RPMI8226 (cell line): ENCODE data around the gene CCDC107.

Experiments
- DNase-seq: peaks from one replicate; pipeline ENCODE4 v3.0.0-alpha.2; 2015

CCDC107 gene

DNA sequence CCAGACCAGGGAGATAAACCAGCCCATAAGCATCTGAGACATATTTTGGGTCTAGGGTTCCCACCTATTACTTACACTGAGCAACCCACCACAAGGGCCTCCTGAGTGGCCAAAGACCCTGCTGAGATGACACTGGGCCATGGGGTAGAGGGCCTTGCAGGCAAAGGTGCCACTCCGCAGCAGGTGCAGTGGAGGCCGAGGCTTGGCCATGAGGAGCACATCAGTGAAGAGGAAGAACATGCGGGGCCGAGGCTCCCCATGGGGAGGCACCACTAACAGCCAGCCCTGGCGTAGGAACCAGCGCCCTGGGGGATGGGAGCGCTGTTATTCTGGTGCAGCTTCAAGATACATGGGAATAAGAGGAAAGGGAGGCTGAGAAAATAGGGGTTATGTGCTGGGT lies 4.3 kb downstream of the CCDC107 start:
- no peak for DNase-seq

- DNase-seq = peak; percentile 89
These were observed 6.7 kb downstream of the CCDC107 start, which contains the start of gene ARHGEF39 for GRCh38 chr9:35664531-35665470. TSS of gene ARHGEF39 (minus strand) at chr9:35665195. CDS start at chr9:35665169, 26 bp downstream.

- DNase-seq = no peak
These were observed 7.4 kb downstream of the CCDC107 start for GRCh38 chr9:35665471-35665818.

GRCh38 chr9:35666045-35666444 lies 8.0 kb downstream of the CCDC107 start:
- DNase-seq = no peak

DNA sequence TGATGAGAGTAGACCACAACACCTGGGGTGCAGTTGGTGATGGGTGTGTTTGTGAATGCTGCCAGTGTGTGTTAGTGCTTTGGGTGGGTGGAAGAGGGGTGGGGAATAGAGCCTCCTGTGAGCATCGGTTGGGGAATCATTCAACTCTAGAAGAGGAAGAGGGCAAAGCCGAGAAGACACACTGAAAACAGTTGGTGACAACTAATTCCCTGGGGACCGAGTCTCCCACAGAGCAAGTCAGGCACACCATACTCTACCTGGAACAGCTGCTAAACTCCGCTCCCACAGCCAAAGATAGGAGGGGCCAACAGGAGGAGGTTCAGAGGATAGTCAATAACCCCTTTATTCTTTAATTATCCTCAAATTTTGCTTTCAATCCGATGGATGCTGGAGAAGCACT lies 8.5 kb downstream of the CCDC107 start:
- no peak for DNase-seq

DNA sequence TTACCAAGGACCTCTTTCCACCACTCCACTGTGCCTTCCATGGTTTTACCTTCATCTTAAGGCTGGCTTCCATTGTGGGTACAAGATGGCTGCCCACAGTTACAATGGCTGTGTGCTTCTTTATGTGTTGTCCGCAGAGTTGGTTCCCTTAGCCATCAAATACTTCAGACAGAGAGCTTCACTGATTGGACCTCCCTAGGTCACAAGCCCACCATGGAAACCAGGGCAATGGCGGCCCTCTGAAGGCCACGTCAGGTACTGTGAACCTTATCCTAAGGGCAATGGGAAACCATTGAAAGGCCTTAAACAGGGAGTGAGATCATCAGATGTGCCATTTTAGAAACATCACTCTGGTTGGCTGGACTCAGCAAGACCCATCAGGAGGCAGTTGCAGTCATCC lies 9.8 kb downstream of the CCDC107 start:
- no peak for DNase-seq

- DNase-seq = no peak
These were observed 11.4 kb downstream of the CCDC107 start for GRCh38 chr9:35669331-35670145.

DNA sequence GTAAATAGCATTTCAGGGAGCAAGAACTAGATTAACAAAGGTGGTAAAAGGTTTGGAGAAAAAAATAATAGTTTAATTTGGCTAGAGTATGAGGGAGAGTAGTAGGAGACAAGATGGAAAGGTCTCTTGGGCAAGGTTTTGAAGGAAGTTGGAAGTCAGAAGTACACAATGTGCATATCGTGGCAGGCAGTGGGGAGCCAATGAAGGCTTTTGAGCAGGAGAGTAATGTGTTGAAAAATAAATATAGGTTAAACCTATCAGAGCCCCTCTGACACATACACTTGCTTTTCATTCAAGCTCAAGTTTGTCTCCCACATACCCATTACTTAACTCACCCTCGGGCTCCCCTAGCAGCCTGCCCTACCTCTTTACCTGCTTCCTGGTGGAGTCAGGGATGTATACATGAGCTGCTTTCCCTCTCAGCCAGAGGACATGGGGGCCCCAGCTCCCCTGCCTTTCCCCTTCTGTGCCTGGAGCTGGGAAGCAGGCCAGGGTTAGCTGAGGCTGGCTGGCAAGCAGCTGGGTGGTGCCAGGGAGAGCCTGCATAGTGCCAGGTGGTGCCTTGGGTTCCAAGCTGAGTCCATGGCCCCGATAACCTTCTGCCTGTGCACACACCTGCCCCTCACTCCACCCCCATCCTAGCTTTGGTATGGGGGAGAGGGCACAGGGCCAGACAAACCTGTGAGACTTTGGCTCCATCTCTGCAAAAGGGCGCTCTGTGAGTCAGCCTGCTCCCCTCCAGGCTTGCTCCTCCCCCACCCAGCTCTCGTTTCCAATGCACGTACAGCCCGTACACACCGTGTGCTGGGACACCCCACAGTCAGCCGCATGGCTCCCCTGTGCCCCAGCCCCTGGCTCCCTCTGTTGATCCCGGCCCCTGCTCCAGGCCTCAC lies 15.3 kb downstream of the CCDC107 start, which contains the start of gene CA9:
Gene CA9 (plus strand): TSS at position 797 of the 893 bp plus-strand sequence. CDS start 32 bp downstream, at position 829.
- DNase-seq = peak; percentile 55

DNA sequence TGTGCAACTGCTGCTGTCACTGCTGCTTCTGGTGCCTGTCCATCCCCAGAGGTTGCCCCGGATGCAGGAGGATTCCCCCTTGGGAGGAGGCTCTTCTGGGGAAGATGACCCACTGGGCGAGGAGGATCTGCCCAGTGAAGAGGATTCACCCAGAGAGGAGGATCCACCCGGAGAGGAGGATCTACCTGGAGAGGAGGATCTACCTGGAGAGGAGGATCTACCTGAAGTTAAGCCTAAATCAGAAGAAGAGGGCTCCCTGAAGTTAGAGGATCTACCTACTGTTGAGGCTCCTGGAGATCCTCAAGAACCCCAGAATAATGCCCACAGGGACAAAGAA lies 15.9 kb downstream of the CCDC107 start:
- DNase-seq = no peak

GRCh38 chr9:35675204-35675603 lies 17.1 kb downstream of the CCDC107 start:
- DNase-seq = no peak

- no peak for DNase-seq
These were observed 17.8 kb downstream of the CCDC107 start for GRCh38 chr9:35675732-35676392.

GRCh38 chr9:35679091-35679490 lies 21.0 kb downstream of the CCDC107 start:
- DNase-seq = no peak

GRCh38 chr9:35679766-35680330 lies 21.8 kb downstream of the CCDC107 start:
- DNase-seq = no peak

DNA sequence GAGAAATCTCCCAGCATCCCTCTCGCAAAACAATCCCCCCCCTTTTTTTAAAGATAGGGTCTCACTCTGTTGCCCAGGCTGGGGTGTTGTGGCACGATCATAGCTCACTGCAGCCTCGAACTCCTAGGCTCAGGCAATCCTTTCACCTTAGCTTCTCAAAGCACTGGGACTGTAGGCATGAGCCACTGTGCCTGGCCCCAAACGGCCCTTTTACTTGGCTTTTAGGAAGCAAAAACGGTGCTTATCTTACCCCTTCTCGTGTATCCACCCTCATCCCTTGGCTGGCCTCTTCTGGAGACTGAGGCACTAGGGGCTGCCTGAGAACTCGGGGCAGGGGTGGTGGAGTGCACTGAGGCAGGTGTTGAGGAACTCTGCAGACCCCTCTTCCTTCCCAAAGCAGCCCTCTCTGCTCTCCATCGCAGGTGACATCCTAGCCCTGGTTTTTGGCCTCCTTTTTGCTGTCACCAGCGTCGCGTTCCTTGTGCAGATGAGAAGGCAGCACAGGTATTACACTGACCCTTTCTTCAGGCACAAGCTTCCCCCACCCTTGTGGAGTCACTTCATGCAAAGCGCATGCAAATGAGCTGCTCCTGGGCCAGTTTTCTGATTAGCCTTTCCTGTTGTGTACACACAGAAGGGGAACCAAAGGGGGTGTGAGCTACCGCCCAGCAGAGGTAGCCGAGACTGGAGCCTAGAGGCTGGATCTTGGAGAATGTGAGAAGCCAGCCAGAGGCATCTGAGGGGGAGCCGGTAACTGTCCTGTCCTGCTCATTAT lies 22.4 kb downstream of the CCDC107 start:
- DNase-seq = no peak

DNA sequence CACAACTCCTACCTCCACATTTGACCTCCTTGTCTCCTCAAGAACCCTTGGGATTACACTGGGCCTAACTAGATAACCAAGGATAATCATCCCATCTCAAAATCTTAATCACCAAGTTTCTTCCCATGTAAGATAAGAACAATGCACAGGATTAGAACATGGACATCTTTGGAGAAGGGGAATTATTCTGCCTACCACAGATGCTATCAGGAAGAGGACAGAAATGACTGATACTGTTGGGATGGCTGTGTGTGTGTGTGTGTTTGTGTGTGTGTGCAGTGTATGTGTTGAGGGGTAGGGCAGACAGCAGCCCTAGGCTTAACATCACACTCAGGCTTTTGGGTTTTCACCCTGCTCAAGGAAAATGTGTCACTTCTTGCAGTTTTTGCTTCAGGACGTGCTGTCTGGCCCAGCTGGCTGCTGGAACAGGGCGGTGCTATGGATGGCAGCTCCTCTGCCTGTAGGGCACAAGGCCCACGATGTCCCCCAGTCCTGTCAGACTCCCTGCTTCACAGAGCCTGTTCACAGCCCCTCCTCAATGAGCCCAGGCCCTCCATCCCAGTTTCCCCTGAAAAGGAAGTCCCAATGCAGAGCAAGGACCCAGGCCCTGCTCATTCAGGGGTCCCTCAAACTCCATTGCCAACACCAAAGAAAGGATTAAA lies 23.4 kb downstream of the CCDC107 start:
- DNase-seq = no peak

DNA sequence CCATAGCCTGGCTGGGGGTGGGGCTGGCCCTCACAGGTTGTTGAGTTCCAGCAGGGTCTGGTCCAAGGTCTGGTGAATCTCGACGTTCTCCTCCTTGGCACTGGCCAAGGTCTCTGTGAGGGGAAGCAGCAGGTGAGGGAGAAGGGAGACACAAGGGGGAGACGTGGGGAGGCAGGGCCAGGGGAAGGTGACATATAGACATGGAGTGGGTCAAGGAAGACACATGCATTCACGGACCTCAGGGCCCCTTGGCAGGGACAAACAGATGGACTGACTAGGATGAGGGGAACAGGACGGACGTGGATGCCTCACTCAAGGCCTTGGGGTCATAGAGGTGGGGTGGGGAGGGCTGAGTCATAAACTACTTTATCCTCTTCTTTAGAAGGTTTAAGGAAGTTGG lies 24.0 kb downstream of the CCDC107 start:
- no peak for DNase-seq

DNA sequence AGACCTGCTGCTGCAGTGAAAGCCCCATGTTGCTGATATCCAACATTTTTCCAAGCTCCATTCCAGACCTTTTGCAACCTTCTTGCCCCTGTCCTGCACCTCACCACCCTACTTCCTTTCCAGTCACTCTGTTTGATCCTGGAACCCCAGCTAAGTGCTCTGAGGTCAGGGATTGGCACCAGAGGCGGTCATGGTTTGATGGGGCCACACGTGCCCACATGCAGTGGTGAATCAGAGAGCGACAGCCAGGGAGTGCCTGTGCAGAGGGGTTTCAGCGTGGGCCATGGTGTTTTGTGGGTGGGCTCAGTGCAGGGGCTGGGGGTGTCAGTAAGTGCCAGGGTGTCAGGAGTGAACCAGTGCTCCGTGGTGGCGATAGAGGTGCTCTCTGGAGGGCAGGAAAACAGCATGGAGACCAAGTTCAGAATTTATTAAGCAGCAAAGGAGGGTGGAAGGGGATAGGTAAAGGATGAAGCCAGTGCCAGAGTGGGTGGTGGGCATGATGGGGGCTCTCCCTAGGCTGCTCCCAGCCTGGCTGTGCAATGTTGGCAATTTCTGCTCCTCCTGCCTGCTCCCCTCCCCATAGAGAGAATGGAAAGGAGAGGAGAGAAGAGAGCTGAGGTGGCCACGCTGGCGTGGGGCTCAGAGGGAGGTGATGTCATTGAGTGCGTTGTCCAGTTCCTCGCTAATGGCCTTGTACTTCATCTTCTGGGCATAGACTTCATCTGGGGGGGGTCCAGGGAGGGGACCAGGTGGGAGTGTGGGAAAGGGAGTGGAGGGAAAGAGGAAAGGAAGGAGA lies 24.6 kb downstream of the CCDC107 start:
- no peak for DNase-seq

DNA sequence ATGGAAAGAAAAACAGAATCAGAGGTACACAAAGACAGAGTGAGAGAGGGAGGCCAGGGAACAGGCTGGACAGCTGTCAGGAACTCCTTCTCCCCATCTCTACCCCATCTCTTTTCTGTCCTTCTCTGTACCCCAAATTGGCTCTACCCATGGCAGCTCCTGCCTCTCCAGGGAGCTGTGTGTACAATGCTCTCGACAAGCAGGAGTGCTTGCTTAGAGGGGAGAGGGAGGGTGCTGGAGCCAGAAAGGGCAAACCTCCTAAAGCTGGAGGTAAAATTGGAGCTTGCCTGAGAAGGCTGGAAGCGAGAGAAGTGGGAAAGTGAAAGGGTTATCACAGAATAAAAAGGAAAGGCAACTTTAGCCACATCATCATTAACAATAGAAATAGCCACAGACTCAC lies 25.2 kb downstream of the CCDC107 start:
- DNase-seq = no peak

GRCh38 chr9:35684921-35685320 lies 26.8 kb downstream of the CCDC107 start:
- DNase-seq = no peak

DNA sequence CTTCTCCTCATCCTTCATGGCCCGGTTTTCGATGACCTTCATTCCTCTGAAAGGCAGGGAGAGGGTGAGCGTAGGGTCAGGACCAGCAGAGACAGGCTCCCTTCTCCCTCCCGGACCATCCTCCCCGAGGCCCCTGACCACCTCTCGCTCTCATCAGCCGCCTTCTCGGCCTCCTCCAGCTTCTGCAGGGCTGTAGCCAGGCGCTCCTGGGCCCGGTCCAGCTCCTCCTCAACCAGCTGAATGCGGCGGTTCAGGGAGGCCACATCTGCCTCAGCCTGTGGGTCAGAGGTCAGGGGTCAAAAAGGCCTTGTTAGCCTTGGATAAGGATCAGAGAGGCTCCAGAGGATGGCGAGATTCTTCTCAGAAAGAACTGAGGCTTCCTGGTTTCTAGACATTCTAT lies 27.4 kb downstream of the CCDC107 start:
- no peak for DNase-seq
